HCT116 (cell line): ENCODE results near the gene UBE2R2. TPM values are rescaled to one million over a fixed set of nuclear protein-coding genes. Genes with fewer than 3 reads are reported as not detected.

Experiments used
- ATAC-seq: fragments of 200-7000 bp; cut with Tn5 transposase; 2 replicates; pipeline ENCODE4 v1.9.1; 2020; ENCODE audit warnings: mild to moderate bottlenecking, moderate library complexity
- BruUV-seq: library from RNA; stranded (reverse); fragments of 400-500 nt; replicated peaks from 2 replicates; lab custom pipeline; 2021; lab: Mats Ljungman, UMichigan
- CTCF ChIA-PET: fragments of 300-600 bp; sonication (Branson Sonifier 250); formaldehyde crosslinking; loops from one replicate; lab custom pipeline; 2021; ENCODE audit warnings: antibody characterized with exemption; lab: Charles Lee
- POLR2A ChIA-PET: fragments of 300-600, 350-600 bp; sonication (Branson Sonifier 250); formaldehyde crosslinking; loops from one replicate; lab custom pipeline; 2021; ENCODE audit warnings: antibody characterized with exemption; lab: Charles Lee
- RAD21 ChIA-PET, 2 experiments: fragments of 300-600 bp; sonication (Branson Sonifier 250); formaldehyde crosslinking; loops; one replicate each; lab custom pipeline; 2023; ENCODE audit warnings: low total read pairs in 2 of 2; ENCODE audit not compliant: uncharacterized antibody in 2 of 2, unreplicated experiment in 2 of 2, low non-redundant PET in 1 of 2; lab: Charles Lee
- DNase-seq: peaks from one replicate; pipeline ENCODE4 v3.0.0-alpha.2; 2010; ENCODE audit warnings: low read depth, low spot score
- H2AFZ ChIP-seq: fragments of 200-600 bp; shearing (Covaris generic), sonication (generic); 2 replicates; pipeline ENCODE4 v1.6.1; 2017; ENCODE audit warnings: low read depth, mixed run types, mixed read lengths, antibody characterized with exemption, low read length; ENCODE audit not compliant: poor library complexity, severe bottlenecking
- H3K27ac ChIP-seq: 2 replicates; pipeline ENCODE4 v1.5.1; 2012; ENCODE audit warnings: low read depth, low read length
- H3K27me3 ChIP-seq: fragments of 200-600 bp; sonication (generic); 2 replicates; pipeline ENCODE4 v1.6.1; 2016; ENCODE audit warnings: mixed run types, low read length, mixed read lengths; ENCODE audit not compliant: insufficient read depth
- H3K36me3 ChIP-seq, 2 experiments: fragments of 200-500 bp in 1 of 2; fragments of 200-600 bp in 1 of 2; sonication (Bioruptor generic) in 1 of 2; sonication (generic) in 1 of 2; 2 replicates each; pipeline versions ENCODE4 v1.5.1 to v1.6.1; 2014 to 2016; ENCODE audit warnings: low read length in 2 of 2, inconsistent platforms in 1 of 2, mixed read lengths in 1 of 2, mixed run types in 1 of 2; ENCODE audit not compliant: insufficient read depth in 2 of 2, control insufficient read depth in 1 of 2
- H3K4me1 ChIP-seq, 2 experiments: fragments of 200-600 bp in 1 of 2; sonication (generic) in 1 of 2; 2 replicates each; pipeline versions ENCODE4 v1.5.1 to v1.6.1; 2012 to 2017; ENCODE audit warnings: low read length in 2 of 2, inconsistent platforms in 1 of 2, mild to moderate bottlenecking in 1 of 2, mixed read lengths in 1 of 2, mixed run types in 1 of 2, moderate library complexity in 1 of 2; ENCODE audit not compliant: insufficient read depth in 2 of 2, control insufficient read depth in 1 of 2
- H3K4me2 ChIP-seq: fragments of 200-600 bp; sonication (generic); 2 replicates; pipeline ENCODE4 v1.6.1; 2017; ENCODE audit warnings: mixed run types, low read length, mixed read lengths
- H3K4me3 ChIP-seq, 2 experiments: fragments of 200-600 bp in 1 of 2; sonication (generic) in 1 of 2; replicated peaks in 1 of 2; 2 replicates each; pipeline ENCODE4 v1.5.1; 2011 to 2016; ENCODE audit warnings: low read length in 2 of 2, control low read depth in 1 of 2, low read depth in 1 of 2, mild to moderate bottlenecking in 1 of 2, mixed read lengths in 1 of 2, mixed run types in 1 of 2
- H3K79me2 ChIP-seq: fragments of 200-600 bp; sonication (generic); 2 replicates; pipeline ENCODE4 v1.6.1; 2017; ENCODE audit warnings: mild to moderate bottlenecking, mixed run types, low read length, moderate library complexity, mixed read lengths; ENCODE audit not compliant: insufficient read depth
- H3K9ac ChIP-seq: fragments of 200-600 bp; sonication (generic); 2 replicates; pipeline ENCODE4 v1.6.1; 2016; ENCODE audit warnings: low read length, mixed read lengths
- H3K9me2 ChIP-seq: fragments of 200-600 bp; sonication (generic), shearing (Covaris generic); 2 replicates; pipeline ENCODE4 v1.6.1; 2017; ENCODE audit warnings: mixed run types, mild to moderate bottlenecking, moderate library complexity; ENCODE audit not compliant: insufficient read depth
- H3K9me3 ChIP-seq, 2 experiments: fragments of 200-500 bp in 1 of 2; fragments of 200-600 bp in 1 of 2; sonication (Bioruptor generic) in 1 of 2; sonication (generic) in 1 of 2; 2 replicates each; pipeline ENCODE4 v1.6.1; 2014 to 2017; ENCODE audit warnings: low read length in 2 of 2, mixed read lengths in 2 of 2, inconsistent platforms in 1 of 2, low read depth in 1 of 2, mild to moderate bottlenecking in 1 of 2, mixed run types in 1 of 2, moderate library complexity in 1 of 2; ENCODE audit not compliant: control insufficient read depth in 1 of 2, insufficient read depth in 1 of 2
- H4K20me1 ChIP-seq: fragments of 200-600 bp; sonication (generic), shearing (Covaris generic); 2 replicates; pipeline ENCODE4 v1.6.1; 2017; ENCODE audit warnings: mixed run types, mild to moderate bottlenecking, moderate library complexity; ENCODE audit not compliant: insufficient read depth
- CBX3 ChIP-seq: IDR thresholded peaks from 2 replicates; pipeline ENCODE4 v1.6.1; 2012; ENCODE audit warnings: low read depth
- EGR1 ChIP-seq: IDR thresholded peaks from 2 replicates; pipeline ENCODE4 v1.6.1; 2012; ENCODE audit warnings: low read depth
- ELF1 ChIP-seq: IDR thresholded peaks from 2 replicates; pipeline ENCODE4 v1.6.1; 2012; ENCODE audit warnings: low read depth, borderline replicate concordance
- EZH2 ChIP-seq: fragments of 200-600 bp; sonication (generic); IDR thresholded peaks from 2 replicates; pipeline ENCODE4 v1.6.1; 2017; ENCODE audit warnings: antibody characterized with exemption, mixed run types
- FOSL1 ChIP-seq: IDR thresholded peaks from 2 replicates; pipeline ENCODE4 v1.6.1; 2012; ENCODE audit warnings: low read depth
- RAD21 ChIP-seq: IDR thresholded peaks from 2 replicates; pipeline ENCODE4 v1.6.1; 2012; ENCODE audit warnings: low read depth, mild to moderate bottlenecking
- SIN3A ChIP-seq: IDR thresholded peaks from 2 replicates; pipeline ENCODE4 v1.6.1; 2012; ENCODE audit warnings: low read depth
- SP1 ChIP-seq: IDR thresholded peaks from 2 replicates; pipeline ENCODE4 v1.6.1; 2012; ENCODE audit warnings: low read depth
- SRF ChIP-seq: IDR thresholded peaks from 2 replicates; pipeline ENCODE4 v1.6.1; 2012; ENCODE audit warnings: low read depth
- ZBTB33 ChIP-seq: IDR thresholded peaks from 2 replicates; pipeline ENCODE4 v1.6.1; 2011; ENCODE audit warnings: mild to moderate bottlenecking, low read length, moderate library complexity; ENCODE audit not compliant: insufficient replicate concordance; ENCODE audit errors: extremely low read depth
- ZFX ChIP-seq: fragments of 450-650 bp; IDR thresholded peaks from 2 replicates; pipeline ENCODE4 v1.6.1; 2017
- ZNF274 ChIP-seq: fragments of 200-500 bp; sonication (Bioruptor generic); IDR thresholded peaks from 2 replicates; pipeline ENCODE4 v1.6.1; 2014; ENCODE audit warnings: mild to moderate bottlenecking, low read depth, low read length, inconsistent platforms
- intact Hi-C: fragments of 100-400 bp; cut with micrococcal nuclease; formaldehyde crosslinking; loops from 2 replicates; pipeline ENCODE4 v1.10.0; 2022
- total RNA-seq: library from RNA; stranded (reverse); gene quantifications from one replicate; pipeline ENCODE4 v1.2.1, GENCODE V29; 2021; ENCODE audit not compliant: unreplicated experiment
- TF ChIP-seq, protein P1 (sequence below), 3 experiments: fragments of 200-600 bp in 1 of 3; sonication (generic) in 1 of 3; IDR thresholded peaks in 2 of 3; conservative IDR thresholded peaks in 1 of 3; 2 replicates each; pipeline ENCODE4 v1.5.1; 2012 to 2017; ENCODE audit warnings: low read depth in 2 of 3, low read length in 2 of 3, antibody characterized with exemption in 1 of 3, borderline replicate concordance in 1 of 3, control low read depth in 1 of 3, mild to moderate bottlenecking in 1 of 3, mixed read lengths in 1 of 3, mixed run types in 1 of 3, moderate library complexity in 1 of 3; ENCODE audit not compliant: insufficient read depth in 1 of 3

UBE2R2 gene
- total RNA-seq, 1 experiment from 2014 or later, result 47.0 TPM

DNA sequence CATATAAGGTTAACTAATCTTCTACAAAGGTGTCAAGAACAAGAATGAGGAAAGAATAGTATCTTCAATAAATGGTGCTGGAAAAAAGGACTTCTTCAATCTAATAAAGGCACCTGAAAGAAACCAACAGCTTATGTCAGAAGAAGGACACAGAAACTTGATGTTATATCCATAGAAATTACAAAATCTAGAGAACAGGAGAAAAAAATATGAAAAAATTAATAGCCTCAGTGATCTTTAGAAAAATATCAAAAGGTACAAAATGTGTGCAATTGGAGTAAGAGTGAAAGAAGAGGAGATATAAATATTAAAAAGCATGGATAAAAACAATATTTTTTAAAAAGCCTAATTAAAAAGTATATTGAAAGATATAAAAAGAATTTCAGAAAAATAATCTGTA, 40.4 kb upstream of the UBE2R2 start (continued):
- TF ChIP-seq ZBTB33 (no peak), SP1 (no peak), SRF (no peak), ZNF274 (no peak), ZFX (no peak), ELF1 (no peak), EZH2 (no peak), SIN3A (no peak)

DNA sequence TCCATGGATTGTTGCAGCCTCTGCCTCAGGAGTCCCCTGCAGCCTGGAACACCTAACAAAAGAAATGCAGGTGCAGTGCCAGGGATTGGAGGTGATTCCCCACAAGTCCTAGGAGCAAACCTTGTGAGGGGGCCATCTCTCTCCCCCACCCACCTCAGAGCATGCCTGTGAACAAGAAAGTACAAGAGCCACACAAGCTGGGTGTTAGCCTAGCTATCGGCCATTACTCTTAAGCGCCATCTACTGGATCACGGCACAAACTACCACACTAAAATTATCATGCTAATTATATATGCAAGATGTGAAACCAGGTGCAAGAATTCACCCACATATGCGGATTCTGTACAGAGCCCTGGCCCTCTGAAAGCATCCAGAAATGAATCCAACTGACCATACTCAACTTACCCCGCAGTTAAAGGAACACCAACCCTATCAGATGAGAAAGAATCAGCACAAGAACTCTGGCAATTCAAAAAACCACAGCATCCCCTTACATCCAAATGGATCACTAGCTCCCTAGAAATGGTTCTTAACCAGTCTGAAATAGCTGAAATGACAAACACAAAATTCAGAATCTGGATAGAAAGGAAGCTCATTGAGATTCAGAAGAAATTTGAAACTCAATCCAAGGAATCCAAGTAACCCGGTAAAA, 38.1 kb upstream of the UBE2R2 start:
- RAD21 ChIA-PET, result interaction anchor here (1.0 to 1.7 kb wide), 5 partner anchors 35 to 155 kb away, joined by 3 to 8 read pairs (median 3); no protein-coding TSS in a partner anchor
- DNase-seq (peak; percentile 58), ATAC-seq (peak; percentile 86)
- no peak for TF ChIP-seq EGR1
- TF ChIP-seq RAD21, result peak; percentile 86
- TF ChIP-seq CBX3, result peak; percentile 61; the same call in 1 of the 2 replicates
- no peak for TF ChIP-seq FOSL1
- TF ChIP-seq, protein P1, sequence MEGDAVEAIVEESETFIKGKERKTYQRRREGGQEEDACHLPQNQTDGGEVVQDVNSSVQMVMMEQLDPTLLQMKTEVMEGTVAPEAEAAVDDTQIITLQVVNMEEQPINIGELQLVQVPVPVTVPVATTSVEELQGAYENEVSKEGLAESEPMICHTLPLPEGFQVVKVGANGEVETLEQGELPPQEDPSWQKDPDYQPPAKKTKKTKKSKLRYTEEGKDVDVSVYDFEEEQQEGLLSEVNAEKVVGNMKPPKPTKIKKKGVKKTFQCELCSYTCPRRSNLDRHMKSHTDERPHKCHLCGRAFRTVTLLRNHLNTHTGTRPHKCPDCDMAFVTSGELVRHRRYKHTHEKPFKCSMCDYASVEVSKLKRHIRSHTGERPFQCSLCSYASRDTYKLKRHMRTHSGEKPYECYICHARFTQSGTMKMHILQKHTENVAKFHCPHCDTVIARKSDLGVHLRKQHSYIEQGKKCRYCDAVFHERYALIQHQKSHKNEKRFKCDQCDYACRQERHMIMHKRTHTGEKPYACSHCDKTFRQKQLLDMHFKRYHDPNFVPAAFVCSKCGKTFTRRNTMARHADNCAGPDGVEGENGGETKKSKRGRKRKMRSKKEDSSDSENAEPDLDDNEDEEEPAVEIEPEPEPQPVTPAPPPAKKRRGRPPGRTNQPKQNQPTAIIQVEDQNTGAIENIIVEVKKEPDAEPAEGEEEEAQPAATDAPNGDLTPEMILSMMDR (IDR thresholded peaks at IDR 0.05 in 2 of 3, conservative IDR thresholded peaks at IDR 0.05 in 1 of 3; ENCODE audit: borderline replicate concordance in 1 of 3, insufficient read depth in 1 of 3, low read depth in 2 of 3, low read length in 2 of 3), result peak; percentile 78 to 90 (median 83)
- H3K4me3 ChIP-seq, result no peak overlapping the region
- H3K4me2 ChIP-seq, result peak overlapping the region; percentile 29; the same call in 1 of the 2 replicates
- H3K4me1 ChIP-seq, result peaks cover 2 to 25% of the 10 kb centered on the region in 2 experiments; a peak in 2 of 4 replicates
- H4K20me1 ChIP-seq, result no peaks in the 10 kb centered on the region
- no peaks in the 10 kb centered on the region for H3K9me2 ChIP-seq
- no peaks in the 10 kb centered on the region for H3K36me3 ChIP-seq
- no TSS peak for BruUV-seq
- no peaks in the 10 kb centered on the region for H3K27me3 ChIP-seq
- intact Hi-C loops, result loop anchor here (1.0 kb wide), 1 partner anchor 41 kb away; no protein-coding TSS in a partner anchor
- no peaks in the 10 kb centered on the region for H3K79me2 ChIP-seq
- no peak overlapping the region for H2AFZ ChIP-seq
- CTCF ChIA-PET, result interaction anchor here (0.9 to 2.6 kb wide), 9 partner anchors 8 to 155 kb away, joined by 3 to 20 read pairs (median 6); no protein-coding TSS in a partner anchor
- no peak overlapping the region for H3K9ac ChIP-seq
- H3K9me3 ChIP-seq, result no peaks in the 10 kb centered on the region
- H3K27ac ChIP-seq, result no peak overlapping the region
- POLR2A ChIA-PET, result interaction anchor here (0.6 to 0.7 kb wide), 2 partner anchors 11 to 29 kb away, joined by 3 to 4 read pairs; no protein-coding TSS in a partner anchor
